ENCODE data around the gene USHBP1.

USHBP1 gene

DNA sequence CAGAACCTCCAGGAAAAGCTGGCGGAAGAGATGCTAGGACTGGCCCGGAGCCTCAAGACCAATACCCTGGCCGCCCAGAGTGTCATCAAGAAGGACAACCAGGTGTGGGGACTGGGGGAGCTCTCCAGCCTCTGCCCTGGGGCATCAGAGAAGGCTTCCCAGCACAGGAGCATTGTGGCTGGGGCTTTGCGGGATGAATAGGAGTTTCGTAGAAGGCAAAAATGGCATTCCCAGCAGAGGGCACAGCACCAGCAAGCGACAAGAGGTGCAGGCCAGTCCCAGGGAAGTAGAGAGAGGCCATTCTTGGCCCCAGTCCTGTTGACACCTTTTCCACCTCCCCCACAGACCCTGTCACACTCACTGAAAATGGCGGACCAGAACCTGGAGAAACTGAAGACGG lies 45.3 kb downstream of the USHBP1 start:
- H3K4me1 ChIP-seq (ENCODE audit: control insufficient read depth in 1 of 2, insufficient read depth in 2 of 2, low read length in 2 of 2) = peaks cover 14 to 15% of the 10 kb centered on the region in 2 experiments
- H3K27ac ChIP-seq (ENCODE audit: low read depth, low read length) = no peak overlapping the region
- H3K4me2 ChIP-seq (ENCODE audit: low read length) = no peak overlapping the region
- no peak overlapping the region for H3K14ac ChIP-seq (ENCODE audit: low read length)
- no peak overlapping the region for H4K8ac ChIP-seq (ENCODE audit: low read depth, low read length)
- H3K23ac ChIP-seq (ENCODE audit: low read length) = no peak overlapping the region
- no peak overlapping the region for H2AK5ac ChIP-seq (ENCODE audit: low read length)
- DNase-seq = no peak
- no peak overlapping the region for H4K12ac ChIP-seq (ENCODE audit: low read depth, low read length)
- H2BK5ac ChIP-seq (ENCODE audit: low read depth, low read length, poor library complexity) = no peak overlapping the region
- no peak overlapping the region for H2BK120ac ChIP-seq (ENCODE audit: insufficient read depth, low read length, poor library complexity)
- H3K4me3 ChIP-seq (ENCODE audit: low read depth, low read length) = no peak overlapping the region
- H3K79me1 ChIP-seq (ENCODE audit: low read length) = peaks cover 15% of the 10 kb centered on the region
- H2BK12ac ChIP-seq (ENCODE audit: low read length) = no peak overlapping the region
- H3K9me3 ChIP-seq (ENCODE audit: insufficient read depth, low read depth, low read length) = peaks cover 5% of the 10 kb centered on the region
- no peak overlapping the region for H3K18ac ChIP-seq (ENCODE audit: low read length)
- no peak overlapping the region for H3K9ac ChIP-seq (ENCODE audit: low read length)
- H3K36me3 ChIP-seq (ENCODE audit: control insufficient read depth in 1 of 2, insufficient read depth in 2 of 2, low read length in 2 of 2) = peaks cover 21 to 23% of the 10 kb centered on the region in 2 experiments
- no peak overlapping the region for H3K4ac ChIP-seq (ENCODE audit: low read depth, low read length)
- H3K79me2 ChIP-seq (ENCODE audit: control insufficient read depth, insufficient read depth, low read length, poor library complexity) = peaks cover 6% of the 10 kb centered on the region
- WGBS (ENCODE audit: extremely low coverage, insufficient coverage, insufficient read length) = no CpG with 5 or more reads among the region's 8 CpGs
- no peaks in the 10 kb centered on the region for H3K27me3 ChIP-seq (ENCODE audit: insufficient read depth, low read length)
- H4K91ac ChIP-seq (ENCODE audit: low read depth, low read length) = no peak overlapping the region
- no peak overlapping the region for H2AFZ ChIP-seq (ENCODE audit: insufficient read depth, low read length, poor library complexity)

DNA sequence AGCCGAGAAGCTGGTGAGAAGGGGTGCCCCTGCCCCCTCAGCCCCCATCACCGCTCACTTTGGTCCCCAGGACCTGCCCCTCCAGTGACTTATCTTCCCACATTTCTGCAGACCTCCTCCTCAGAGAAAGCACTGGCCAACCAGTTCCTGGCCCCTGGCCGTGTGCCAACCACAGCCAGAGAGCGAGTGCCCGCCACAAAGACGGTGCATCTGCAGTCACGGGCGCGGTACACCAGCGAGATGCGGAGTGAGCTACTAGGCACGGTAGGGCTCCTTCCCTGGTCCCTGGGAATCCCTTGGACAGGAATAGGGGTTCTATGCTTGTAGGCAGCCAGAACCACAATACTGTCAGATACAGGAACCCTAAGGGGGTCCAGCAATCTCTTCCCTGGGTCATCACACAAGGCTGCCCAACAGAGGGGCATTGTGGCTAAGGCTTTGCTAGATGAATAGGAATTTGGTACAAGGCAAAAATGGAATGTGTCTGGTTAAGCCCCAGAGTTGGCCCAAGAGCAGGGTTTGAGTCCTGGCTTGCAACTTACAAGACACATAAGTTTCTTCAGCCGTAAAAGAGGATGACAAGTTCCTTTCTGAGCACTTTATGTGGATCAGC lies 48.4 kb downstream of the USHBP1 start:
- no peak overlapping the region for H3K14ac ChIP-seq (ENCODE audit: low read length)
- H3K79me1 ChIP-seq (ENCODE audit: low read length) = peaks cover 15% of the 10 kb centered on the region
- peak overlapping the region; percentile 56 for H2AFZ ChIP-seq (ENCODE audit: insufficient read depth, low read length, poor library complexity)
- H3K36me3 ChIP-seq (ENCODE audit: control insufficient read depth in 1 of 2, insufficient read depth in 2 of 2, low read length in 2 of 2) = peaks cover 46 to 48% of the 10 kb centered on the region in 2 experiments
- H3K4me3 ChIP-seq (ENCODE audit: low read depth, low read length) = no peak overlapping the region
- peak overlapping the region; percentile 80 for H4K91ac ChIP-seq (ENCODE audit: low read depth, low read length)
- peak overlapping the region; percentile 91 for H4K8ac ChIP-seq (ENCODE audit: low read depth, low read length)
- peaks cover 5% of the 10 kb centered on the region for H3K9me3 ChIP-seq (ENCODE audit: insufficient read depth, low read depth, low read length)
- H3K9ac ChIP-seq (ENCODE audit: low read length) = no peak overlapping the region
- no peak for DNase-seq
- H4K12ac ChIP-seq (ENCODE audit: low read depth, low read length) = peak overlapping the region; percentile 91
- H3K27me3 ChIP-seq (ENCODE audit: insufficient read depth, low read length) = no peaks in the 10 kb centered on the region
- no peak overlapping the region for H2BK5ac ChIP-seq (ENCODE audit: low read depth, low read length, poor library complexity)
- H3K23ac ChIP-seq (ENCODE audit: low read length) = no peak overlapping the region
- peaks cover 6% of the 10 kb centered on the region for H3K79me2 ChIP-seq (ENCODE audit: control insufficient read depth, insufficient read depth, low read length, poor library complexity)
- peak overlapping the region; percentile 49 for H3K4me2 ChIP-seq (ENCODE audit: low read length)
- H3K4me1 ChIP-seq (ENCODE audit: control insufficient read depth in 1 of 2, insufficient read depth in 2 of 2, low read length in 2 of 2) = peaks cover 14 to 16% of the 10 kb centered on the region in 2 experiments
- H3K27ac ChIP-seq (ENCODE audit: low read depth, low read length) = no peak overlapping the region
- WGBS (ENCODE audit: extremely low coverage, insufficient coverage, insufficient read length) = no CpG with 5 or more reads among the region's 13 CpGs
- no peak overlapping the region for H2BK120ac ChIP-seq (ENCODE audit: insufficient read depth, low read length, poor library complexity)
- H2AK5ac ChIP-seq (ENCODE audit: low read length) = peak overlapping the region; percentile 33
- peak overlapping the region; percentile 7 for H3K18ac ChIP-seq (ENCODE audit: low read length)
- peak overlapping the region; percentile 51 for H2BK12ac ChIP-seq (ENCODE audit: low read length)
- H3K4ac ChIP-seq (ENCODE audit: low read depth, low read length) = peak overlapping the region; percentile 22

DNA sequence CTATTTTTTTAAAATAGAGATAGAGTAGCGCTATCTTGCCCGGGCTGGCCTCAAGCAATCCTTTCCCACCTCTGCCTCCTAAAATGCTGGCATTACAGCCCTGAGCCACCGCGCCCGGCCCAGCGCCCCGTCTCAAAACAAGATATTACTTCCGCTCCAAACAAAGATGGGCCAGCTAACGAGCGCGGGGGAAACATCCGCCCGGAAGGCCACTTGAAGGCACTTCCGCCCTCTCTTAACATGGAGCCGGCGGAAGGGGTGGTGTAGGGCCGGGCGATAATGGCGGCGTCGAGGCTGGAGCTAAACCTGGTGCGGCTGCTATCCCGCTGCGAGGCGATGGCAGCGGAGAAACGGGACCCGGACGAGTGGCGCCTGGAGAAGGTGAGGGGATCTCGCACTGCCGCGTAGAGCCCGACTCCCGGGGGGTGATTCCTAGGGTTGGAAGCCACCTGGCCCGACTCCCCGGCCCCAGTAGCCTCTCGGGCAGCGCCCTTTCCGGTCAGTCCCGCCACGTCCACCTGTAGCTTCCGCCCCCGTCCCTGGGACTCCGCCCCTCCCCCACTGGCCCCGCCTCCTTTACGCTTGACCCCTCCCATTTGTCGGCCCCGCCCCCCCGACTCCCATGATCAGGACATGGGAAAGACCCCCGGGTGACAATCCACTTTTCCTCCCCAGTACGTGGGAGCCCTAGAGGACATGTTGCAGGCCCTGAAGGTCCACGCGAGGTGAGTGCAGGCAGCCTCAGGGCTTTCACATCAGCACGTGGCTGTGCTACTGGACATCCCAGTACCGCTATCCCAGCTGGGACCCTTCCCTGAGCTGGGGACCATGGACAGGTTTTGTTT lies 49.2 kb downstream of the USHBP1 start, which contains the start of gene USE1:
Gene USE1, plus strand, starts transcription at position 231 of the 845 bp plus-strand sequence. Its CDS starts 49 bp downstream, at position 280.
- Histone ChIP-seq H3K14ac (ENCODE audit: low read length) (peak within 1 kb of the TSS; percentile 95), H2BK120ac (ENCODE audit: insufficient read depth, low read length, poor library complexity) (peak within 1 kb of the TSS; percentile 87), H3K9ac (ENCODE audit: low read length) (peak within 1 kb of the TSS; percentile 85), H3K27me3 (ENCODE audit: insufficient read depth, low read length) (no peaks in the 10 kb centered on the region), H3K4me1 (ENCODE audit: control insufficient read depth in 1 of 2, insufficient read depth in 2 of 2, low read length in 2 of 2) (peaks cover 14 to 15% of the 10 kb centered on the region in 2 experiments), H4K8ac (ENCODE audit: low read depth, low read length) (peak within 1 kb of the TSS; percentile 99), H3K79me1 (ENCODE audit: low read length) (peaks cover 14% of the 10 kb centered on the region), H2BK5ac (ENCODE audit: low read depth, low read length, poor library complexity) (peak within 1 kb of the TSS; percentile 94), H3K18ac (ENCODE audit: low read length) (peak within 1 kb of the TSS; percentile 97), H3K23ac (ENCODE audit: low read length) (no peak within 1 kb of the TSS), H2AFZ (ENCODE audit: insufficient read depth, low read length, poor library complexity) (peak within 1 kb of the TSS; percentile 87), H3K4me2 (ENCODE audit: low read length) (peak within 1 kb of the TSS; percentile 71), H3K36me3 (ENCODE audit: control insufficient read depth in 1 of 2, insufficient read depth in 2 of 2, low read length in 2 of 2) (peaks cover 53 to 56% of the 10 kb centered on the region in 2 experiments), H2BK12ac (ENCODE audit: low read length) (peak within 1 kb of the TSS; percentile 59), H3K27ac (ENCODE audit: low read depth, low read length) (peak within 1 kb of the TSS; percentile 84), H3K4me3 (ENCODE audit: low read depth, low read length) (peak within 1 kb of the TSS; percentile 78), H4K91ac (ENCODE audit: low read depth, low read length) (peak within 1 kb of the TSS; percentile 98), H3K79me2 (ENCODE audit: control insufficient read depth, insufficient read depth, low read length, poor library complexity) (peaks cover 6% of the 10 kb centered on the region), H2AK5ac (ENCODE audit: low read length) (peak within 1 kb of the TSS; percentile 85), H3K9me3 (ENCODE audit: insufficient read depth, low read depth, low read length) (peaks cover 5% of the 10 kb centered on the region), H4K12ac (ENCODE audit: low read depth, low read length) (peak within 1 kb of the TSS; percentile 98), H3K4ac (ENCODE audit: low read depth, low read length) (peak within 1 kb of the TSS; percentile 73)
- DNase-seq = peak; percentile 91 to 96
- WGBS (ENCODE audit: extremely low coverage, insufficient coverage, insufficient read length) = no CpG with 5 or more reads among the region's 56 CpGs

DNA sequence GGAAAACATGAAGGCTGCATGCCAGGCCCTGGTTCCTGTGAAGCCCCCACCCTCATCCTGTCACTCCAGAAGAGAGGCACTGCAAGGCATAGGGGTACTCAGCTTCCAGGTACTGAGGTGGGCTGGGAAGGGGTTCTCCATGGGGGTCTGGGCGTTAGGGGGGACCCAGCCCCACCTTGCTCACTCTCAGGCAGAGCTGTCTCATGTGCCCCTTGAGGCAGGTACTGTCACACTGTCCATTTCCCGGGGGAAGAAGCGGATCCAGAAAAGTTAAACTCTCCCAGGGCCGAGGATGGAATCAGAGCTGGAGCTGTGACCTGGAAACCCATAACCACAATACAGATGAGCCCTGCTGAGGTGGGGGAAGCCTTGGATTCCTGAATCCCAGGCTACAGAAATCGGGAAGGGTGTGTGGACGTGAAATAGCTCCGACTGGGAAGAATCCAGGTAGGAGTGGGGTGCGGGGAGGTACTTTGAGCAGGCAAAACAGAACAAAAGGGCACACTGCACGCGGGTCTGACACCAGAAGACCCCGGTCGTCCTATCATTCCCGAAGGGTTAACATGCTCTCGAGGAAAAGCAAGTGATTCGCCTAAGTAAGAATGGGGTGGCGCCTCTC lies 49.9 kb downstream of the USHBP1 start:
- Histone ChIP-seq H3K36me3 (ENCODE audit: control insufficient read depth in 1 of 2, insufficient read depth in 2 of 2, low read length in 2 of 2) (peaks cover 61% of the 10 kb centered on the region in 2 experiments), H3K23ac (ENCODE audit: low read length) (no peak overlapping the region), H2AK5ac (ENCODE audit: low read length) (peak overlapping the region; percentile 85), H3K27me3 (ENCODE audit: insufficient read depth, low read length) (no peaks in the 10 kb centered on the region), H3K4me3 (ENCODE audit: low read depth, low read length) (peak overlapping the region; percentile 78), H3K4ac (ENCODE audit: low read depth, low read length) (peak overlapping the region; percentile 61), H2BK120ac (ENCODE audit: insufficient read depth, low read length, poor library complexity) (peak overlapping the region; percentile 61), H3K79me2 (ENCODE audit: control insufficient read depth, insufficient read depth, low read length, poor library complexity) (peaks cover 6% of the 10 kb centered on the region), H3K4me2 (ENCODE audit: low read length) (peak overlapping the region; percentile 71), H3K9ac (ENCODE audit: low read length) (peak overlapping the region; percentile 34), H3K9me3 (ENCODE audit: insufficient read depth, low read depth, low read length) (peaks cover 5% of the 10 kb centered on the region), H2BK12ac (ENCODE audit: low read length) (peak overlapping the region; percentile 59), H3K79me1 (ENCODE audit: low read length) (peaks cover 13% of the 10 kb centered on the region), H2BK5ac (ENCODE audit: low read depth, low read length, poor library complexity) (peak overlapping the region; percentile 38), H2AFZ (ENCODE audit: insufficient read depth, low read length, poor library complexity) (peak overlapping the region; percentile 33), H3K27ac (ENCODE audit: low read depth, low read length) (peak overlapping the region; percentile 84), H4K91ac (ENCODE audit: low read depth, low read length) (peak overlapping the region; percentile 94), H4K8ac (ENCODE audit: low read depth, low read length) (peak overlapping the region; percentile 92), H3K4me1 (ENCODE audit: control insufficient read depth in 1 of 2, insufficient read depth in 2 of 2, low read length in 2 of 2) (peaks cover 12 to 13% of the 10 kb centered on the region in 2 experiments), H3K14ac (ENCODE audit: low read length) (peak overlapping the region; percentile 75), H3K18ac (ENCODE audit: low read length) (no peak overlapping the region), H4K12ac (ENCODE audit: low read depth, low read length) (peak overlapping the region; percentile 96)
- DNase-seq = peak in 1 of 2 donors; percentile 21
- no CpG with 5 or more reads among the region's 16 CpGs for WGBS (ENCODE audit: extremely low coverage, insufficient coverage, insufficient read length)
